ENCODE results near the gene QSER1. TPM values are rescaled to one million over a fixed set of nuclear protein-coding genes. Genes with fewer than 3 reads are reported as not detected.

Gene QSER1
- total and polyA plus RNA-seq, 12 donors = 2.5 to 23.8 (median 19.2) TPM

- Histone ChIP-seq H3K9me3 (no peaks in the 10 kb centered on the region), H3K27ac (no peak overlapping the region), H3K4me1 (no peaks in the 10 kb centered on the region), H3K36me3 (no peaks in the 10 kb centered on the region), H3K4me3 (no peak overlapping the region), H3K27me3 (no peaks in the 10 kb centered on the region)
- DNase-seq (no peak), ATAC-seq (no peak)
- intact Hi-C loops (cut with DNase I) = no loop called here
- TF ChIP-seq CTCF (IDR thresholded peaks at IDR 0.05) = no peak
- 94 to 95% methylated on average over 5 of the region's 5 CpGs for WGBS, 2 donors
Observed at GRCh38 chr11:32985600-32985999, 93.0 kb downstream of the QSER1 start.

- no peaks in the 10 kb centered on the region for H3K36me3 ChIP-seq
- H3K27ac ChIP-seq = no peak overlapping the region
- no peak for DNase-seq
- WGBS, 2 donors = 70 to 78% methylated on average over 8 of the region's 8 CpGs
- peaks cover 0 to 21% (median 13%) of the 10 kb centered on the region in 11 donors for H3K9me3 ChIP-seq
- no peaks in the 10 kb centered on the region for H3K27me3 ChIP-seq
- TF ChIP-seq CTCF (IDR thresholded peaks at IDR 0.05) = no peak
- no peak overlapping the region for H3K4me3 ChIP-seq
- ATAC-seq = no peak
- intact Hi-C loops (cut with DNase I) = no loop called here
- no peaks in the 10 kb centered on the region for H3K4me1 ChIP-seq
Observed at GRCh38 chr11:32987851-32988250, 95.2 kb downstream of the QSER1 start.

GRCh38 chr11:32990481-32990880 is 97.9 kb downstream of the QSER1 start:
- no peak for TF ChIP-seq CTCF (IDR thresholded peaks at IDR 0.05)
- Histone ChIP-seq H3K27ac (no peak overlapping the region), H3K9me3 (peaks cover 0 to 27% (median 15%) of the 10 kb centered on the region in 11 donors), H3K4me3 (no peak overlapping the region), H3K36me3 (no peaks in the 10 kb centered on the region), H3K27me3 (no peaks in the 10 kb centered on the region), H3K4me1 (no peaks in the 10 kb centered on the region)
- intact Hi-C loops (cut with DNase I) = no loop called here
- DNase-seq (no peak), ATAC-seq (no peak)
- WGBS, 2 donors = 0 to 50% methylated on average over 1 of the region's 1 CpG

GRCh38 chr11:32991427-32991826 is 98.8 kb downstream of the QSER1 start:
- TF ChIP-seq CTCF (IDR thresholded peaks at IDR 0.05) = no peak
- Histone ChIP-seq H3K4me1 (no peaks in the 10 kb centered on the region), H3K4me3 (no peak overlapping the region), H3K27me3 (no peaks in the 10 kb centered on the region), H3K27ac (no peak overlapping the region), H3K36me3 (no peaks in the 10 kb centered on the region), H3K9me3 (peaks cover 0 to 27% (median 15%) of the 10 kb centered on the region in 11 donors)
- DNase-seq = no peak
- 87 to 97% methylated on average over 3 of the region's 3 CpGs for WGBS, 2 donors
- no peak for ATAC-seq
- intact Hi-C loops (cut with DNase I) = no loop called here

- Histone ChIP-seq H3K36me3 (no peaks in the 10 kb centered on the region), H3K27ac (no peak overlapping the region), H3K27me3 (no peaks in the 10 kb centered on the region), H3K4me1 (no peaks in the 10 kb centered on the region), H3K9me3 (peaks cover 0 to 27% (median 15%) of the 10 kb centered on the region in 11 donors), H3K4me3 (no peak overlapping the region)
- no peak for TF ChIP-seq CTCF (IDR thresholded peaks at IDR 0.05)
- ATAC-seq (no peak), DNase-seq (no peak)
- intact Hi-C loops (cut with DNase I) = no loop called here
Observed at GRCh38 chr11:32991898-32992297, 99.3 kb downstream of the QSER1 start.
